ENCODE measurements around the gene APRT. TPM values are rescaled to one million over a fixed set of nuclear protein-coding genes. Genes with fewer than 3 reads are reported as not detected.

The APRT gene
- total RNA-seq, 1 experiment from 2014 or later = 311 TPM

- H3K27me3 ChIP-seq (ENCODE audit: insufficient read depth, low read length) = no peaks in the 10 kb centered on the region
- no peak overlapping the region for H3K27ac ChIP-seq (ENCODE audit: low read depth, low read length)
- TF ChIP-seq YY1 (IDR thresholded peaks at IDR 0.05; ENCODE audit: extremely low read depth, insufficient replicate concordance, low read depth, low read length) (no peak), EZH2 (IDR thresholded peaks at IDR 0.05) (no peak), ZFX (IDR thresholded peaks at IDR 0.05) (no peak), SRF (IDR thresholded peaks at IDR 0.05; ENCODE audit: low read depth) (no peak), JUND (IDR thresholded peaks at IDR 0.05) (no peak), POLR2A (IDR thresholded peaks at IDR 0.05; ENCODE audit: borderline replicate concordance, extremely low read depth, insufficient read depth, insufficient read length) (no peak), CBX3 (IDR thresholded peaks at IDR 0.05; ENCODE audit: low read depth) (no peak), FOSL1 (IDR thresholded peaks at IDR 0.05; ENCODE audit: low read depth) (no peak), MAX (IDR thresholded peaks at IDR 0.05) (no peak), CEBPB (IDR thresholded peaks at IDR 0.05; ENCODE audit: low read depth) (no peak), ZNF274 (IDR thresholded peaks at IDR 0.05; ENCODE audit: low read depth, low read length) (no peak), POLR2AphosphoS5 (IDR thresholded peaks at IDR 0.05; ENCODE audit: low read depth, low read length) (no peak)
- TF ChIP-seq, protein P1, sequence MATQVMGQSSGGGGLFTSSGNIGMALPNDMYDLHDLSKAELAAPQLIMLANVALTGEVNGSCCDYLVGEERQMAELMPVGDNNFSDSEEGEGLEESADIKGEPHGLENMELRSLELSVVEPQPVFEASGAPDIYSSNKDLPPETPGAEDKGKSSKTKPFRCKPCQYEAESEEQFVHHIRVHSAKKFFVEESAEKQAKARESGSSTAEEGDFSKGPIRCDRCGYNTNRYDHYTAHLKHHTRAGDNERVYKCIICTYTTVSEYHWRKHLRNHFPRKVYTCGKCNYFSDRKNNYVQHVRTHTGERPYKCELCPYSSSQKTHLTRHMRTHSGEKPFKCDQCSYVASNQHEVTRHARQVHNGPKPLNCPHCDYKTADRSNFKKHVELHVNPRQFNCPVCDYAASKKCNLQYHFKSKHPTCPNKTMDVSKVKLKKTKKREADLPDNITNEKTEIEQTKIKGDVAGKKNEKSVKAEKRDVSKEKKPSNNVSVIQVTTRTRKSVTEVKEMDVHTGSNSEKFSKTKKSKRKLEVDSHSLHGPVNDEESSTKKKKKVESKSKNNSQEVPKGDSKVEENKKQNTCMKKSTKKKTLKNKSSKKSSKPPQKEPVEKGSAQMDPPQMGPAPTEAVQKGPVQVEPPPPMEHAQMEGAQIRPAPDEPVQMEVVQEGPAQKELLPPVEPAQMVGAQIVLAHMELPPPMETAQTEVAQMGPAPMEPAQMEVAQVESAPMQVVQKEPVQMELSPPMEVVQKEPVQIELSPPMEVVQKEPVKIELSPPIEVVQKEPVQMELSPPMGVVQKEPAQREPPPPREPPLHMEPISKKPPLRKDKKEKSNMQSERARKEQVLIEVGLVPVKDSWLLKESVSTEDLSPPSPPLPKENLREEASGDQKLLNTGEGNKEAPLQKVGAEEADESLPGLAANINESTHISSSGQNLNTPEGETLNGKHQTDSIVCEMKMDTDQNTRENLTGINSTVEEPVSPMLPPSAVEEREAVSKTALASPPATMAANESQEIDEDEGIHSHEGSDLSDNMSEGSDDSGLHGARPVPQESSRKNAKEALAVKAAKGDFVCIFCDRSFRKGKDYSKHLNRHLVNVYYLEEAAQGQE (IDR thresholded peaks at IDR 0.05; ENCODE audit: low read depth) = no peak
- H3K79me2 ChIP-seq (ENCODE audit: insufficient read depth, low read length) = no peaks in the 10 kb centered on the region
- ChIA-PET POLR2A (no interaction called here), CTCF (no interaction called here), RAD21 (ENCODE audit: low non-redundant PET in 1 of 2, low total read pairs in 2 of 2, uncharacterized antibody in 2 of 2, unreplicated experiment in 2 of 2) (no interaction called here)
- DNase-seq (ENCODE audit: low read depth, low spot score) (no peak), ATAC-seq (no peak)
- no peaks in the 10 kb centered on the region for H3K4me1 ChIP-seq (ENCODE audit: control insufficient read depth in 1 of 2, insufficient read depth in 2 of 2, low read length in 2 of 2)
- intact Hi-C loops (cut with micrococcal nuclease) = no loop called here
- H2AFZ ChIP-seq (ENCODE audit: low read depth, low read length, poor library complexity, severe bottlenecking) = no peak overlapping the region
- H3K36me3 ChIP-seq (ENCODE audit: control insufficient read depth in 1 of 2, insufficient read depth in 2 of 2, low read length in 2 of 2) = no peaks in the 10 kb centered on the region
- H3K9me2 ChIP-seq (ENCODE audit: insufficient read depth) = no peaks in the 10 kb centered on the region
- no peaks in the 10 kb centered on the region for H3K9me3 ChIP-seq (ENCODE audit: control insufficient read depth in 1 of 2, insufficient read depth in 1 of 2, low read depth in 1 of 2, low read length in 2 of 2)
- no peak overlapping the region for H3K9ac ChIP-seq (ENCODE audit: low read length)
- no TSS peak for BruUV-seq (replicated peaks)
- no peaks in the 10 kb centered on the region for H4K20me1 ChIP-seq (ENCODE audit: insufficient read depth)
- H3K4me3 ChIP-seq (replicated peaks in 1 of 2; ENCODE audit: low read depth in 1 of 2, low read length in 2 of 2) = no peak overlapping the region
- no peak overlapping the region for H3K4me2 ChIP-seq (ENCODE audit: low read length)
Measured at GRCh38 chr16:88840600-88841215, 29.0 kb upstream of the APRT start.
